OCI-LY1 (cell line): ENCODE results near the gene PILRB.

ENCODE experiments used
- H2AFZ ChIP-seq: fragments of 200-600 bp; sonication (generic), shearing (Covaris generic); 2 replicates; pipeline ENCODE4 v1.6.0; 2014; ENCODE audit warnings: antibody characterized with exemption, mild to moderate bottlenecking, low read length
- H3F3A ChIP-seq: fragments of 200-600 bp; sonication (generic), shearing (Covaris generic); 2 replicates; pipeline ENCODE4 v1.6.0; 2014; ENCODE audit warnings: mild to moderate bottlenecking, antibody characterized with exemption, low read length, moderate library complexity; ENCODE audit not compliant: insufficient read depth
- H3K27ac ChIP-seq: fragments of 200-600 bp; sonication (generic); 2 replicates; pipeline ENCODE4 v1.5.1; 2014; ENCODE audit warnings: low read length, mixed run types, mild to moderate bottlenecking, low read depth; ENCODE audit not compliant: poor library complexity, severe bottlenecking
- H3K27me3 ChIP-seq: fragments of 200-600 bp; sonication (generic); 2 replicates; pipeline ENCODE4 v1.6.0; 2014; ENCODE audit warnings: antibody characterized with exemption, mild to moderate bottlenecking, low read length, moderate library complexity; ENCODE audit not compliant: insufficient read depth
- H3K36me3 ChIP-seq: fragments of 200-600 bp; sonication (generic); 2 replicates; pipeline ENCODE4 v1.6.1; 2014; ENCODE audit warnings: mild to moderate bottlenecking, antibody characterized with exemption, low read length, moderate library complexity, mixed read lengths; ENCODE audit not compliant: insufficient read depth
- H3K4me1 ChIP-seq: fragments of 200-600 bp; sonication (generic); 2 replicates; pipeline ENCODE4 v1.5.1; 2014; ENCODE audit warnings: mild to moderate bottlenecking, low read length, moderate library complexity; ENCODE audit not compliant: insufficient read depth, severe bottlenecking
- H3K4me2 ChIP-seq: fragments of 200-600 bp; sonication (generic), shearing (Covaris generic); 2 replicates; pipeline ENCODE4 v1.6.1; 2014; ENCODE audit warnings: low read length
- H3K4me3 ChIP-seq: fragments of 200-600 bp; sonication (generic); 2 replicates; pipeline ENCODE4 v1.5.1; 2014; ENCODE audit warnings: low read length, low read depth, mild to moderate bottlenecking, mixed read lengths; ENCODE audit not compliant: poor library complexity, severe bottlenecking
- H3K79me2 ChIP-seq: fragments of 200-600 bp; shearing (Covaris generic); 2 replicates; pipeline ENCODE4 v1.6.1; 2016; ENCODE audit warnings: mixed run types, low read length, mixed read lengths; ENCODE audit not compliant: insufficient read depth
- H3K9ac ChIP-seq: fragments of 200-600 bp; sonication (generic), shearing (Covaris generic); 2 replicates; pipeline ENCODE4 v1.6.1; 2014; ENCODE audit warnings: mild to moderate bottlenecking, low read length, mixed read lengths
- H3K9me2 ChIP-seq: fragments of 200-600 bp; sonication (generic), shearing (Covaris generic); 2 replicates; pipeline ENCODE4 v1.6.1; 2014; ENCODE audit warnings: low read depth, mild to moderate bottlenecking, low read length, mixed read lengths
- H3K9me3 ChIP-seq: fragments of 200-600 bp; shearing (Covaris generic); 2 replicates; pipeline ENCODE4 v1.6.1; 2014; ENCODE audit warnings: low read length, mixed read lengths
- H4K20me1 ChIP-seq: fragments of 200-600 bp; sonication (generic), shearing (Covaris generic); 2 replicates; pipeline ENCODE4 v1.6.0; 2016; ENCODE audit warnings: mild to moderate bottlenecking, low read length; ENCODE audit not compliant: insufficient read depth
- EZH2 ChIP-seq: fragments of 200-600 bp; sonication (generic), shearing (Covaris generic); IDR thresholded peaks from 2 replicates; pipeline ENCODE4 v1.8.0; 2017; ENCODE audit warnings: borderline replicate concordance, mixed run types, mild to moderate bottlenecking, antibody characterized with exemption, low read length, moderate library complexity, mixed read lengths
- TF ChIP-seq, protein P1 (sequence below): fragments of 200-600 bp; sonication (generic), shearing (Covaris generic); IDR thresholded peaks from 2 replicates; pipeline ENCODE4 v1.5.1; 2017; ENCODE audit warnings: mild to moderate bottlenecking, antibody characterized with exemption, low read length, moderate library complexity, mixed read lengths

PILRB gene

DNA sequence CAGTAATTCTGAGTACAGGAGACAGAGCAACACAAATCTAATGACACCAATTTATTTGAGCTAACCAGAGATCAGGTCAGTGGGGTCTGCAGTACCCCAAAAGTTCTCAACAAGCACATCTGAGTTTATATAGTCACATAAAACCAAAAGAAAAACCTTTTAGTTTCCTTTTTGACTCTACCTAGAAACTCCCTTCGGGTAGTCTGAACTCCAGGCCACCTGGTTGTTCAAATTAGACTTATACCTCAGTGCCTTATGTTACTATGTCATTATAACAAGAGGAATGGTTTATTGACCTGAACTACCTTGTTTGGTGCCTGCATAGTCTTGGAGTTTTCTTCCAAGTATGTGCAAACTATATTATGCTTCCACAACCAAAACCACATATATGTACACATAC lies 56.0 kb downstream of the PILRB start:
- Histone ChIP-seq H2AFZ (no peak overlapping the region), H3K36me3 (no peaks in the 10 kb centered on the region)

DNA sequence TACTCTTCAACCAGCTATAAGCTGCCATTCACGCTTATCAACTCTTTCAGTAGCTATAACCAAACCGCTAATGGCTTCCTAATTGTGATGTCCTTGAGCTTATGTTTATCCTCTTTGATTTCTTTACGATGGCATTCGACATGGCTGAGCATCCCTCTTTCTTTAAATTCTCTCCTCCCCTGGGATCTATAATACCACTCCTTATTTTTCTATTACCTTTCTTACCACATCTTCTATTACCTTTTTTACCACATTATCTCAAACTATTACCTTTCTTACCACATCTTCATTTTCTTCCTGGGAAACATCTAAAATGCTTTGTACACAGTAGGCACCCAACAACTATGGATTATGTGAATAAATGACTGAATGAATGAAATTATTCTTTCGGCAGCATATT lies 57.5 kb downstream of the PILRB start:
- no peaks in the 10 kb centered on the region for H3F3A ChIP-seq
- no peak overlapping the region for H3K9ac ChIP-seq
- H2AFZ ChIP-seq = no peak overlapping the region
- no peaks in the 10 kb centered on the region for H4K20me1 ChIP-seq
- H3K9me2 ChIP-seq = no peaks in the 10 kb centered on the region
- TF ChIP-seq EZH2 = no peak
- TF ChIP-seq, protein P1, sequence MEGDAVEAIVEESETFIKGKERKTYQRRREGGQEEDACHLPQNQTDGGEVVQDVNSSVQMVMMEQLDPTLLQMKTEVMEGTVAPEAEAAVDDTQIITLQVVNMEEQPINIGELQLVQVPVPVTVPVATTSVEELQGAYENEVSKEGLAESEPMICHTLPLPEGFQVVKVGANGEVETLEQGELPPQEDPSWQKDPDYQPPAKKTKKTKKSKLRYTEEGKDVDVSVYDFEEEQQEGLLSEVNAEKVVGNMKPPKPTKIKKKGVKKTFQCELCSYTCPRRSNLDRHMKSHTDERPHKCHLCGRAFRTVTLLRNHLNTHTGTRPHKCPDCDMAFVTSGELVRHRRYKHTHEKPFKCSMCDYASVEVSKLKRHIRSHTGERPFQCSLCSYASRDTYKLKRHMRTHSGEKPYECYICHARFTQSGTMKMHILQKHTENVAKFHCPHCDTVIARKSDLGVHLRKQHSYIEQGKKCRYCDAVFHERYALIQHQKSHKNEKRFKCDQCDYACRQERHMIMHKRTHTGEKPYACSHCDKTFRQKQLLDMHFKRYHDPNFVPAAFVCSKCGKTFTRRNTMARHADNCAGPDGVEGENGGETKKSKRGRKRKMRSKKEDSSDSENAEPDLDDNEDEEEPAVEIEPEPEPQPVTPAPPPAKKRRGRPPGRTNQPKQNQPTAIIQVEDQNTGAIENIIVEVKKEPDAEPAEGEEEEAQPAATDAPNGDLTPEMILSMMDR = no peak
- no peak overlapping the region for H3K27ac ChIP-seq
- no peaks in the 10 kb centered on the region for H3K9me3 ChIP-seq
- H3K27me3 ChIP-seq = no peaks in the 10 kb centered on the region
- H3K4me1 ChIP-seq = no peaks in the 10 kb centered on the region
- no peak overlapping the region for H3K4me3 ChIP-seq
- no peak overlapping the region for H3K4me2 ChIP-seq
- no peaks in the 10 kb centered on the region for H3K79me2 ChIP-seq
- no peaks in the 10 kb centered on the region for H3K36me3 ChIP-seq

More for the DNA sequence above, 56.0 kb downstream of the PILRB start:
- Histone ChIP-seq H3K4me2 (no peak overlapping the region), H3K27me3 (no peaks in the 10 kb centered on the region), H3K79me2 (no peaks in the 10 kb centered on the region), H3K4me1 (no peaks in the 10 kb centered on the region), H3K9ac (no peak overlapping the region), H3K27ac (no peak overlapping the region), H3K4me3 (no peak overlapping the region), H4K20me1 (no peaks in the 10 kb centered on the region), H3K9me3 (no peaks in the 10 kb centered on the region), H3K9me2 (no peaks in the 10 kb centered on the region), H3F3A (no peaks in the 10 kb centered on the region)
- TF ChIP-seq EZH2 = no peak
- TF ChIP-seq, protein P1 = no peak
